Renal cortex interstitium (tissue), 11 donors: Measurements from ENCODE around the gene DSCAM. TPM values are rescaled to one million over a fixed set of nuclear protein-coding genes. Genes with fewer than 3 reads are reported as not detected.
A peak's percentile ranks its signal among the peaks of the same experiment; 100 is the strongest.

Experiments
- DNase-seq, 11 donors: peaks; one replicate each; pipeline ENCODE4 v3.0.0-alpha.2; 2013; ENCODE audit warnings: low read depth in 9 of 11, low spot score in 4 of 11; ENCODE audit errors: extremely low read depth in 1 of 11
- polyA plus RNA-seq, 3 donors: library from polyadenylated mRNA; unstranded; fragments of 120-200 nt; gene quantifications; one replicate each; pipeline ENCODE4 v1.2.1, GENCODE V29; 2013; ENCODE audit not compliant: insufficient read length in 3 of 3

The DSCAM gene
- polyA plus RNA-seq, 3 donors: 0.11 TPM; not detected in 2

- DNase-seq: no peak
Measured at GRCh38 chr21:40531016-40531415, 315.9 kb downstream of the DSCAM start.

GRCh38 chr21:40517646-40518045 lies 329.3 kb downstream of the DSCAM start:
- no peak for DNase-seq

- peak in 9 of 11 donors; percentile 4 to 46 (median 20) for DNase-seq
Measured at GRCh38 chr21:40516335-40516734, 330.6 kb downstream of the DSCAM start.

- no peak for DNase-seq
Measured at GRCh38 chr21:40512590-40512989, 334.4 kb downstream of the DSCAM start.

- DNase-seq: no peak
Measured at GRCh38 chr21:40507978-40508377, 339.0 kb downstream of the DSCAM start.

- no peak for DNase-seq
Measured at GRCh38 chr21:40505681-40506080, 341.3 kb downstream of the DSCAM start.

- no peak for DNase-seq
Measured at GRCh38 chr21:40505244-40505643, 341.7 kb downstream of the DSCAM start.

- no peak for DNase-seq
Measured at GRCh38 chr21:40504825-40505224, 342.1 kb downstream of the DSCAM start.

- no peak for DNase-seq
Measured at GRCh38 chr21:40496116-40496515, 350.8 kb downstream of the DSCAM start.

DNA sequence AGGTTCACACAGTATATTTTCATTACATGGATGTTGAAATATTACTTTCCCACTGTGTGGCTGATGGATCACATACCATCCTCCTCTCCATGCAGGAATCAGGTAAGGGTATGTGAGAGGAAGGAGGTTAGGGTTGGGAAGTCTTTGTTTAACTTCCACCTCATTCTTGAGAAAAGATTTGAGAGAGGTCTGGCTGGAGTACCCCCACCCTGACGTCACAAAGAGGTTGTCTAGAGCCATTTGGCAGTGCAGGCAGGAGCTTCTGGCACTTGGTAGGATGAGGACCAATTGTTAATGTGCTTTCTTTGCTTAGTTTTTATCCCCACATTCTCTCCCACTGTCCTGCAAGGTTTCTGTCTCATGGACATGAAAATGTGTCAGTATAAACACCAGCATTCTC lies 356.6 kb downstream of the DSCAM start:
- DNase-seq: no peak

GRCh38 chr21:40489001-40489400 lies 358.0 kb downstream of the DSCAM start:
- DNase-seq: no peak

DNA sequence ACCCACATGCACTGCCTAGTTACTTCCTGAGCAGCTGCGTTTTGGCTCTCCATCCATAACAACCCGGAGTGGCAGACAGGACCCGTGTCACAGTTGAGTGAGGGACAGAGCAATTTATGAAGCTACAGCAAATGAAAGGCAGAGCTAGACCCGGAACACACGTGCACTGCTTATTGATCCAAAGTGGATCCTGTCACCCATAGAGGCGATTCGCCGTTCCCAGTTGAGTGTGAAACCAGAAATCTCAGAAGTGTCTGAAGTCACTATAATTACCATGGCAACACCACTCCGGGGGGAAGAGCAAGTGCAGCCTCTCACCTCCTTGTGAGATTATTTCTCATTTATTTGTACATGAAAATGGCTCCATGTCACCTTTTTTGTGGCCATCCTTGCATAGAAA lies 365.2 kb downstream of the DSCAM start:
- DNase-seq: no peak

GRCh38 chr21:40474513-40474912 lies 372.4 kb downstream of the DSCAM start:
- no peak for DNase-seq

- no peak for DNase-seq
Measured at GRCh38 chr21:40472013-40472412, 374.9 kb downstream of the DSCAM start.

DNA sequence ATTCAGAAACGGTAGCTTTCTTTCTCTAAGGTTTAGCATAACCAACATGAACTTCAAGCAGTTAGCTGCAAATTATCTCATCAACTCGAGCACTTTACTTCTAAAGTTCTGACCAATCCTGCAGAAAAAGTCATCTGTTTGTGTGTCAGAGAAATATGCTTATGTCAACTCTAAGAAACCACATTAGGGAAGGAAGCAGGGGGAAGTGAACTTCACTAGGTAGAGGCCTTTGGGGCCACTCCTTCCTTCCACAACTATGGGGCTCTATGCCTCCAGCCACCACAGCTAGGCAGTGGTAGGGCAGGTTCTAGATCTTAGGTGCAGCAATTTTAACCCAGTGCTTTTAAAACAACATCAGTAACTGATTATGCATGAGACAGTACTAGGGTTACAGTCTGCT lies 375.9 kb downstream of the DSCAM start:
- no peak for DNase-seq

GRCh38 chr21:40466893-40467483 lies 380.0 kb downstream of the DSCAM start:
- peak in 7 of 11 donors; percentile 8 to 20 (median 14) for DNase-seq

DNA sequence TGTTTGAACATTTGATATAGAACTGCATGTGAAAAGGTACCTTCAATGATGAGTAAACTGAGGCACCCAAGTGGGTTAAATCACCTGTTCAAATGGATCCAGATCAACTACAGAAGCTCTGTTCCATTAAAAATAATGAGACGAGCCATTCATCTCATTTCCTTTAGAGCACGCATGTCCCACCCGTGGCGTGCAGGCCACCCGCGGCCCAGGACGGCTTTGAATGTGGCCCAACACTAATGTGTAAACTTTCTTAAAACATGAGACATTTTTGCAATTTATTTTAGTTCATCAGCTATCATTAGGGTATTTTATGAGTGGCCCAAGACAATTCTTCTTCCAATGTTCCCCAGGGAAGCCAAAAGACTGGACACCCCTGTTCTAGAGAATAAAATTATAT lies 381.6 kb downstream of the DSCAM start:
- DNase-seq: no peak

DNA sequence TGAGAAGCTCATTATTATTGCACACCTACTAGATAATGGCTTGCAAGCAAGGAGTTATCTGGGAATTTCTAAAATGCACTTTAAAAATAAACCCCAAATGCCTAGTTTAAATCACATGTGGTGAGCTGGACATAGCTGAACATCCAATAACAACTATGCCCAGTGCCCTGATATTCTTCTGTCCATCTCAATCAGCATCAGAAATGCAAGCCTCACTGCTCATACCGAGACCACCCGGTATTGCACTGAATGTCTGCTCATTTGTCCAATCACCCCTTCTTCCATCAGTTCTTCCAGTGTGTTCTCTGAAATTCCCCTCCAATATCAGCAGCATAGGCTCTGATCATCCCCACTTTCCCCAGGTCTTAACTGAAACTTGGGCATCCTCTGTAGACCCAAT lies 383.8 kb downstream of the DSCAM start:
- no peak for DNase-seq

DNA sequence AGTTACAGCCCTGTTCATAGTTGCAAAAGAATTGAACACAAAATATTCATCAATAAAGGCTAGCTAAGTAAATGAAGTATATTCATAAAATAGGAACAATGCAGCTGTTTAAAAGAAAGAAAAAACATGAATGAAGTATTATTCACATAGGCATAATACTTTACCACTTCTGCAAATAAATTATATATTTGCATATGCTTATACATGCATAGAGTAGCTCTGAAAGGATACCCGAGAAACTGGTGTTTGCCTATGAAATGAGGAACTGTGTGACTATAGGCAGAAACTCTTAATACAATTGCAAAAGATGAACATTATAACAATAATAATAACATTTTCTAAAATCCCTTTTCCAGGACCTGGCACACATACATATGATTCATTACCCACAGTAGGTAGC lies 385.9 kb downstream of the DSCAM start:
- no peak for DNase-seq

DNA sequence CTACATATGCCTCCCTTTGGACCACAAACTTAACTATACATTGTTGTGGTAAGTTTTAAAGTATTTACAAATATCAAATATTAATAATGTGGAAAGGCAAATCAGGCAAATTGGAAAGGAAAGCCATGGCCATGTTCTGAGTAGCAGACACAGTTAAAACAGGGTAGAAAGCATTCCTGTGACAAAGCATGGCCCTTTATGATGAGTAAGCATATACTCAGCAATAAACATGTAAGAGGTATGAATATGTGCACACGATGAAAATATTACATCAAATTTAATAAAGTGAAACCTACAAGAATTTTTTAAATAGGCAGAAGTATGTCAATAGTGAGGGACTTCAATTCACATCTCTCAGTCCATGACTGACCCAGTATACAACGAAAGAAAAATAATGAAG lies 389.2 kb downstream of the DSCAM start:
- DNase-seq: no peak

DNA sequence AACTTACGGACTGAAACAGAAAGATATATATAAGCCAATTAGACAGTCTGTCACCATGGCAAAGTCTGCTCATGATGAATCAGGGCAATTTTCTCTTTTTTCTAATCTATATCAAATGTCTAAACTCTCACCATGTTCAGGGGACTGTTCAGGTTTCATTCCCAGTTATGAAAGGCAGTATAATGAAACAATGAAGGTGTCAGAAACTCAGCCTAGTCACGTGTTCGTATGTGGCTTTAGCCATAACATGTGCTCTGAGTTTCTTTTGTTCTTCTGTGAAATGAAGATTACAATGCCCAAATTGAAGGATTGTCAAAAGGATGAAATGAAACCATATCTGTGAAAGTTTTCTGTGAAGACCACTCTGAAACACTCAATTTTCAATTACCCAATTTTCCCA lies 392.9 kb downstream of the DSCAM start:
- no peak for DNase-seq

- no peak for DNase-seq
Measured at GRCh38 chr21:40453183-40453582, 393.8 kb downstream of the DSCAM start.
